Type B pancreatic cell (in vitro differentiated cells): ENCODE results near the gene CHPF2. TPM values are rescaled to one million over a fixed set of nuclear protein-coding genes. Genes with fewer than 3 reads are reported as not detected.

Source experiments
- DNase-seq: peaks from one replicate; pipeline ENCODE4 v3.0.0; 2021; ENCODE audit warnings: mixed read lengths; ENCODE audit not compliant: unreplicated experiment; ENCODE audit errors: extremely low spot score
- H3K27ac Mint-ChIP-seq: 2 replicates; pipeline ENCODE4 v1.8.0; 2021; ENCODE audit warnings: mild to moderate bottlenecking, mixed read lengths
- H3K27me3 Mint-ChIP-seq: 2 replicates; pipeline ENCODE4 v1.8.0; 2021; ENCODE audit warnings: mixed read lengths
- H3K36me3 Mint-ChIP-seq: 2 replicates; pipeline ENCODE4 v1.8.0; 2021; ENCODE audit warnings: mixed read lengths
- H3K4me1 Mint-ChIP-seq: one replicate; pipeline ENCODE4 v1.8.0; 2021; ENCODE audit warnings: mixed read lengths; ENCODE audit not compliant: unreplicated experiment
- H3K4me3 Mint-ChIP-seq: 2 replicates; pipeline ENCODE4 v1.8.0; 2021; ENCODE audit warnings: mild to moderate bottlenecking, mixed read lengths
- H3K9me3 Mint-ChIP-seq: 2 replicates; pipeline ENCODE4 v1.8.0; 2021; ENCODE audit warnings: mixed read lengths
- CTCF ChIP-seq: fragments of 200-600 bp; sonication (generic); conservative IDR thresholded peaks from 2 replicates; pipeline ENCODE4 v1.5.0; 2021; ENCODE audit warnings: antibody characterized with exemption, mild to moderate bottlenecking
- total RNA-seq: library from RNA; stranded (reverse); gene quantifications from 2 replicates; pipeline ENCODE4 v1.2.1, GENCODE V29; 2021; ENCODE audit warnings: low replicate concordance

The CHPF2 gene
- total RNA-seq, 1 donor from 2014 or later = 44.4 TPM

DNA sequence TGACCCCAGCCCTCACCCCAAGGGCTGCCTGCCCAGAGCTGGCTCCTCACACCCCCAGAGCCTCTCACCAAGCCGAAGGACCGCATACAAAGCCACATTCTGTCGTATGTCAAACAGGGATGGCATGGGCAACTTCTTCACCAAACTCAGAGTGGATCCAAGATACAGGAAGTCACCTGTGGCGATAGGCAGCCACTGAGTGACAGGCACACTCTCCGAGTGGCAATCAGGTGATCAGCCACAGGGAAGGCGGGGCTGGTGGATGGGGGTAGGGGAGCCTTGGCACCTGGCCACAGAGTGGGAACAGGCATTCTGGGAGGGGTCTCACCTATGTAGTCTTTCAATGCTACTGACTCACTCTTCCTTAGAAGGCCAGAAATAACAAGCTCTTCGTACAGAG lies 38.1 kb upstream of the CHPF2 start:
- Mint-ChIP-seq H3K36me3 (no peaks in the 10 kb centered on the region), H3K9me3 (no peaks in the 10 kb centered on the region), H3K27ac (no peak overlapping the region), H3K4me1 (no peaks in the 10 kb centered on the region), H3K4me3 (no peak overlapping the region), H3K27me3 (peaks cover 33% of the 10 kb centered on the region)
- no peak for DNase-seq
- TF ChIP-seq CTCF = no peak

DNA sequence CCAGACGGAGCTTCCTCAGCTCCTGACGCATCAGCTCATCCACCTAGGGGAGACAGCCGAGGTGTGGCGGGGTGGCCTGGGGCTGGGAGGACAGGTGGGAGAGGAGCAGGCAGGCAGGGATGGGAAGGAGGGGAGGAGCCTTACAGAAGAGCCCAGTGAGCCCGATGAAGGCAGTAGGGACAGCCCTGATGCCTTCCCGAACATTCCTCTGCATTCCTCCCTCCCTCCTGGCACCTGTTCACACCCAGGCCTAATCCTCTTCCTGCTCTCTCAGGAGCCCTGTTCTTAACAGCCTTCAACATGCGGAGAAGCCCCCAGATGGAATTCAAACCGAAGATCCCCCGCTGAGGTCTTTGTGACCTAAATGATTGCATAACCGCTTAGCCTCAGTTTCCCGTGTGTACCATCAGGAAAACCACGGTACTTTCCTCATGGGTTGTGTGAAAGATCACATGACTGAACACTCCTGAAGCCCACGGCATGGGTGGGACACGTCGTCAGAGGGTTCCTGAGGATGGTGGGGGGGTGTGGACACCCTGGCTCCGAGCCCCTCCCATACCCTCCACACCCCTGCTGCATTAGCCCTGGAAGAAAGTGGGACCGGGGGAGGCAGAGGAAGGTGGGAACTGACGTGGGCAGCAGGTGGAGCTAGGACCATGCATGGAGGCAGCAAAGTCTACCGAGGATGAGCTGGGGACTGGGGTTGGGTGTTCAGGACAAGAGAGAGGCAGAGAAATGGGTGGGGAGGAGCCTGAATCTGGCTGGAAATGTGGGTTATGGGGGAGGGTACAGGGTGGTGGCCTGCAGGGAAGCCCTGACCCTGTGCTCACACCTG lies 36.5 kb upstream of the CHPF2 start:
- DNase-seq = no peak
- Mint-ChIP-seq H3K36me3 (no peaks in the 10 kb centered on the region), H3K27me3 (peaks cover 21% of the 10 kb centered on the region), H3K27ac (no peak overlapping the region), H3K9me3 (no peaks in the 10 kb centered on the region), H3K4me1 (no peaks in the 10 kb centered on the region), H3K4me3 (no peak overlapping the region)
- TF ChIP-seq CTCF = no peak

GRCh38 chr7:151197932-151198331 lies 34.4 kb upstream of the CHPF2 start:
- H3K4me3 Mint-ChIP-seq = no peak overlapping the region
- H3K36me3 Mint-ChIP-seq = no peaks in the 10 kb centered on the region
- H3K27ac Mint-ChIP-seq = no peak overlapping the region
- no peak for TF ChIP-seq CTCF
- no peaks in the 10 kb centered on the region for H3K9me3 Mint-ChIP-seq
- H3K4me1 Mint-ChIP-seq = no peaks in the 10 kb centered on the region
- no peak for DNase-seq
- peaks cover 31% of the 10 kb centered on the region for H3K27me3 Mint-ChIP-seq

DNA sequence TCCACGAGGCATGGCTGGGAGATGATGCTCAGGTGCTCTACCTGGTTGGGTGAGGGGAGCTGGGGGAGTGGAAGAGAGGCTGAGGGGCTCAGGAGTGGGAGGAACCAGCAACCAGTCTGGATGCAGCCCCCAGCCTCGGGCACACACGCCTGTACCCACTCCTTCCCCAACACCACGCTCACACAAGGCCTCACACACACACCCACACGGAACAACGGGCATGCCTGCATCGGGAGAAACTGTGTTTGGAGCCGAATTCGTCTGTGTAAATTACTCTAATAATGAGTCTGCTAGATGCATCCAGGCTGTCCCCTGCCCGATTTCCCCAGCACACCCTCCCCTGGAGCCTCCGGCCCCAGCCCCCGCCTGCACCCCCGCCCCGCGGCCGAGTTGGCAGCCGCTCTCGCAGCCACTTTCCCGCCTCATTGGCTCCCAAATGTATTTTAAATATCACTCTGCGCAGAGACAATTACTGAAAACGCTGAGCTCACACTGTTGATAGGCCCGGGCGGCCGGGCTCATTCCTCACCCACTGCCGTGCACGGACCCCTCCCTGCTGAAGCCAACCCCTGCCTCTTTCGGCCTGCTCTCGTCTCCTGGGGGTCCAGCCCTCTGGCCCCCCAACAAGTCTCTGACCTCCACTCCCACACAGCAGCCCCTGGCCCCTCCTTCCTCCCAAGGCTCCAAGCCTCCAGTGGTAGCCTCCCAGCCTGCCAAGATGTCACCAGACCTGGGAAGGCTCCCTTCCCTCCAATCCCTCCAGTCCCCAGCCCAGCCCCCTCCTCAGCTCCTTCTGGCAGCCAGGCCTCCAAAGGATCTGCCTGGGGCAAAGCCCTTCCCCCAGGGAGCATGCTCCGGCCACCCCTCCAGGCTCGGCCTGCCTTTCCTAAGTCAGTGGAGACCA lies 33.1 kb upstream of the CHPF2 start:
- DNase-seq = no peak
- Mint-ChIP-seq H3K36me3 (no peaks in the 10 kb centered on the region), H3K9me3 (no peaks in the 10 kb centered on the region), H3K27me3 (peaks cover 36% of the 10 kb centered on the region), H3K4me3 (no peak overlapping the region), H3K27ac (no peak overlapping the region), H3K4me1 (no peaks in the 10 kb centered on the region)
- no peak for TF ChIP-seq CTCF

DNA sequence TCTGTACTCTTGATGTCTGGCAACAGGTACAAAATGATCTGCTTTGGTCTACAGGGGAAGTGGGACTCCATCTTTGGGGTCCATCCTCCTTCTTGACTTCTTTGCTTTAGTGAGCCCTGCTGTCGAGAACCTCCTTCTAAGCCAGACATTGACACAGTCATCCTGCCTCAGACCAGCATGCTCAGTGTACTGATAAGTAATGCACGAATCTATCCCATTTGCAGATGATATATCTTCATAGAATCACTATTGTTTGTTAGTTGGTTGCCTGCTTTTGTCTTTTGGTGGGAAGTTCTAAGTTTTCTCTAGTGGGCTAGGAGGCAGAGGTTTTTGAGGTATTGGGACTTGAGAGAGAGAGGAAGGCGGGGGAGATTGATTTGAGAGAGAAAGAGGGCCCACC lies 30.9 kb upstream of the CHPF2 start:
- DNase-seq = no peak
- no peaks in the 10 kb centered on the region for H3K9me3 Mint-ChIP-seq
- no peaks in the 10 kb centered on the region for H3K4me1 Mint-ChIP-seq
- no peak overlapping the region for H3K27ac Mint-ChIP-seq
- H3K27me3 Mint-ChIP-seq = peaks cover 39% of the 10 kb centered on the region
- no peak overlapping the region for H3K4me3 Mint-ChIP-seq
- no peaks in the 10 kb centered on the region for H3K36me3 Mint-ChIP-seq
- no peak for TF ChIP-seq CTCF
